ENCODE measurements around the gene HOXD10.

The HOXD10 gene

GRCh38 chr2:176149481-176149938 lies 32.9 kb downstream of the HOXD10 start:
- no peak for TF ChIP-seq CTCF (IDR thresholded peaks at IDR 0.05; ENCODE audit: low read length, missing control alignments)
- no peak for DNase-seq (ENCODE audit: low read depth)
- H3K4me3 ChIP-seq (replicated peaks; ENCODE audit: low read depth, low read length), result no peak overlapping the region

GRCh38 chr2:176149939-176150583 lies 33.5 kb downstream of the HOXD10 start:
- TF ChIP-seq CTCF (IDR thresholded peaks at IDR 0.05; ENCODE audit: low read length, missing control alignments), result no peak
- H3K4me3 ChIP-seq (replicated peaks; ENCODE audit: low read depth, low read length), result no peak overlapping the region
- DNase-seq (ENCODE audit: low read depth), result no peak

GRCh38 chr2:176150584-176151441 lies 34.2 kb downstream of the HOXD10 start:
- no peak for DNase-seq (ENCODE audit: low read depth)
- H3K4me3 ChIP-seq (replicated peaks; ENCODE audit: low read depth, low read length), result no peak overlapping the region
- no peak for TF ChIP-seq CTCF (IDR thresholded peaks at IDR 0.05; ENCODE audit: low read length, missing control alignments)

GRCh38 chr2:176151442-176152287 lies 35.1 kb downstream of the HOXD10 start, which contains the start of gene HOXD4:
Gene HOXD4 (plus strand): TSS chr2:176151550. CDS start chr2:176151634, 84 bp downstream.
- no peak for DNase-seq (ENCODE audit: low read depth)
- TF ChIP-seq CTCF (IDR thresholded peaks at IDR 0.05; ENCODE audit: low read length, missing control alignments), result no peak
- no peak within 1 kb of the TSS for H3K4me3 ChIP-seq (replicated peaks; ENCODE audit: low read depth, low read length)

- no peak overlapping the region for H3K4me3 ChIP-seq (replicated peaks; ENCODE audit: low read depth, low read length)
- no peak for TF ChIP-seq CTCF (IDR thresholded peaks at IDR 0.05; ENCODE audit: low read length, missing control alignments)
- DNase-seq (ENCODE audit: low read depth), result no peak
Observed at GRCh38 chr2:176152350-176153181, 36.0 kb downstream of the HOXD10 start.
